ENCODE results near the gene SERHL2.

Gene SERHL2

GRCh38 chr22:42586381-42586780 lies 32.6 kb downstream of the SERHL2 start:
- H3K4me3 ChIP-seq (replicated peaks in 1 of 2; ENCODE audit: low read depth in 2 of 2, low read length in 2 of 2), result no peak overlapping the region
- TF ChIP-seq CTCF (IDR thresholded peaks at IDR 0.05; ENCODE audit: low read depth, low read length), result no peak
- no peak for DNase-seq (ENCODE audit: low read depth in 2 of 2)

GRCh38 chr22:42587588-42588175 lies 33.9 kb downstream of the SERHL2 start:
- TF ChIP-seq CTCF (IDR thresholded peaks at IDR 0.05; ENCODE audit: low read depth, low read length), result no peak
- H3K4me3 ChIP-seq (replicated peaks in 1 of 2; ENCODE audit: low read depth in 2 of 2, low read length in 2 of 2), result no peak overlapping the region
- no peak for DNase-seq (ENCODE audit: low read depth in 2 of 2)

GRCh38 chr22:42591987-42592386 lies 38.2 kb downstream of the SERHL2 start:
- H3K4me3 ChIP-seq (replicated peaks in 1 of 2; ENCODE audit: low read depth in 2 of 2, low read length in 2 of 2), result no peak overlapping the region
- DNase-seq (ENCODE audit: low read depth in 2 of 2), result no peak
- no peak for TF ChIP-seq CTCF (IDR thresholded peaks at IDR 0.05; ENCODE audit: low read depth, low read length)

GRCh38 chr22:42595434-42595833 lies 41.7 kb downstream of the SERHL2 start:
- TF ChIP-seq CTCF (IDR thresholded peaks at IDR 0.05; ENCODE audit: low read depth, low read length), result no peak
- no peak overlapping the region for H3K4me3 ChIP-seq (replicated peaks in 1 of 2; ENCODE audit: low read depth in 2 of 2, low read length in 2 of 2)
- DNase-seq (ENCODE audit: low read depth in 2 of 2), result peak in 1 of 2 donors; percentile 65

GRCh38 chr22:42596336-42596735 lies 42.6 kb downstream of the SERHL2 start:
- DNase-seq (ENCODE audit: low read depth in 2 of 2), result peak in 1 of 2 donors; percentile 80
- no peak for TF ChIP-seq CTCF (IDR thresholded peaks at IDR 0.05; ENCODE audit: low read depth, low read length)
- H3K4me3 ChIP-seq (replicated peaks in 1 of 2; ENCODE audit: low read depth in 2 of 2, low read length in 2 of 2), result no peak overlapping the region

GRCh38 chr22:42596863-42597530 lies 43.2 kb downstream of the SERHL2 start:
- TF ChIP-seq CTCF (IDR thresholded peaks at IDR 0.05; ENCODE audit: low read depth, low read length), result no peak
- H3K4me3 ChIP-seq (replicated peaks in 1 of 2; ENCODE audit: low read depth in 2 of 2, low read length in 2 of 2), result no peak overlapping the region
- DNase-seq (ENCODE audit: low read depth in 2 of 2), result no peak

Data from cardiac fibroblast (primary cell).